ENCODE data around the gene CCDC142.

GRCh38 chr2:74510272-74510671 lies 27.5 kb upstream of the CCDC142 start:
- TF ChIP-seq CTCF (optimal IDR thresholded peaks at IDR 0.05 in 1 of 3, IDR thresholded peaks at IDR 0.05 in 1 of 3, conservative IDR thresholded peaks at IDR 0.05 in 1 of 3; ENCODE audit: extremely low read depth in 1 of 3, insufficient read depth in 2 of 3, low read length in 3 of 3) (no peak), EZH2 (IDR thresholded peaks at IDR 0.05; ENCODE audit: low read length) (no peak)

All from keratinocyte (primary cell).